NCI-H187 treated with DMSO at 0.1 percent for 48 hours (cell line): ENCODE data around the gene DPP9.

Experiments
- DNase-seq: peaks from one replicate; lab custom pipeline; 2025; lab: John Stamatoyannopoulos, UW

DPP9 gene

GRCh38 chr19:4709440-4710280 lies 14.0 kb downstream of the DPP9 start:
- no peak for DNase-seq

GRCh38 chr19:4707956-4708650 lies 15.5 kb downstream of the DPP9 start:
- DNase-seq: no peak

GRCh38 chr19:4707322-4707721 lies 16.3 kb downstream of the DPP9 start:
- DNase-seq: no peak

GRCh38 chr19:4705413-4706131 lies 18.1 kb downstream of the DPP9 start:
- DNase-seq: no peak

- no peak for DNase-seq
Observed at GRCh38 chr19:4704317-4704673, 19.3 kb downstream of the DPP9 start.

GRCh38 chr19:4703671-4704316 lies 19.8 kb downstream of the DPP9 start:
- no peak for DNase-seq

GRCh38 chr19:4702764-4703163 lies 20.9 kb downstream of the DPP9 start:
- no peak for DNase-seq

- no peak for DNase-seq
Observed at GRCh38 chr19:4701557-4701956, 22.1 kb downstream of the DPP9 start.

- DNase-seq: no peak
Observed at GRCh38 chr19:4700693-4700970, 23.0 kb downstream of the DPP9 start.

GRCh38 chr19:4699826-4700692 lies 23.6 kb downstream of the DPP9 start:
- no peak for DNase-seq

- DNase-seq: no peak
Observed at GRCh38 chr19:4697304-4697703, 26.3 kb downstream of the DPP9 start.

GRCh38 chr19:4695224-4695731 lies 28.4 kb downstream of the DPP9 start:
- DNase-seq: no peak

- DNase-seq: no peak
Observed at GRCh38 chr19:4694211-4694987, 29.2 kb downstream of the DPP9 start.

GRCh38 chr19:4693471-4694121 lies 30.0 kb downstream of the DPP9 start:
- no peak for DNase-seq

- DNase-seq: no peak
Observed at GRCh38 chr19:4693078-4693350, 30.6 kb downstream of the DPP9 start.

GRCh38 chr19:4692251-4693077 lies 31.2 kb downstream of the DPP9 start:
- no peak for DNase-seq

GRCh38 chr19:4691373-4691772 lies 32.3 kb downstream of the DPP9 start:
- no peak for DNase-seq

- DNase-seq: no peak
Observed at GRCh38 chr19:4690361-4690760, 33.3 kb downstream of the DPP9 start.

GRCh38 chr19:4689403-4689802 lies 34.2 kb downstream of the DPP9 start:
- no peak for DNase-seq

GRCh38 chr19:4688587-4688986 lies 35.1 kb downstream of the DPP9 start:
- DNase-seq: no peak
